Spinal cord (tissue), 10 donors: ENCODE measurements around the gene ALDH1L2. TPM values are rescaled to one million over a fixed set of nuclear protein-coding genes. Genes with fewer than 3 reads are reported as not detected.

ENCODE experiments used
- DNase-seq, 6 donors: peaks; one replicate each; pipeline versions ENCODE4 v3.0.0 to v3.0.0-alpha.2; 2013 to 2015; ENCODE audit warnings: low spot score in 6 of 6, low read depth in 4 of 6
- H3K27ac ChIP-seq: one replicate; pipeline ENCODE4 v1.5.1; 2013; ENCODE audit warnings: low read depth, low read length, control low read depth
- H3K27me3 ChIP-seq: one replicate; pipeline ENCODE4 v1.6.1; 2013; ENCODE audit warnings: low read length; ENCODE audit not compliant: control insufficient read depth, insufficient read depth
- H3K36me3 ChIP-seq: one replicate; pipeline ENCODE4 v1.6.1; 2013; ENCODE audit warnings: low read length; ENCODE audit not compliant: control insufficient read depth, insufficient read depth
- H3K4me1 ChIP-seq: one replicate; pipeline ENCODE4 v1.6.1; 2013; ENCODE audit warnings: low read length; ENCODE audit not compliant: control insufficient read depth, insufficient read depth
- H3K4me3 ChIP-seq: one replicate; pipeline ENCODE4 v1.5.1; 2013; ENCODE audit warnings: low read depth, low read length, control low read depth
- H3K9me3 ChIP-seq: one replicate; pipeline ENCODE4 v1.6.1; 2013; ENCODE audit warnings: low read length; ENCODE audit not compliant: control insufficient read depth, insufficient read depth
- WGBS: methylation state at CpG from one replicate; pipeline ENCODE4 v1.1.5; 2013; ENCODE audit warnings: missing lambda C conversion rate; ENCODE audit not compliant: insufficient coverage; 5-methylcytosine and 5-hydroxymethylcytosine counted together
- polyA plus RNA-seq, 2 donors: library from polyadenylated mRNA; unstranded; fragments of 120-200 nt; gene quantifications; one replicate each; pipeline ENCODE4 v1.2.1, GENCODE V29; 2013; ENCODE audit not compliant: insufficient read length in 2 of 2
- total RNA-seq, 2 donors: library from RNA; depleted of rRNA in 1 of 2; stranded (reverse); fragments of 120-200 nt in 1 of 2; fragments of >200 nt in 1 of 2; gene quantifications; one replicate each; pipeline versions ENCODE4 v1.2.3 to v1.2.4, GENCODE V29; 2013 to 2014
- donor health status: healthy.

ALDH1L2 gene
- total and polyA plus RNA-seq, 4 donors, result 9.1 to 13.2 (median 9.5) TPM

GRCh38 chr12:105047308-105047707 lies 37.0 kb downstream of the ALDH1L2 start:
- no peak for DNase-seq
- no CpG with 5 or more reads among the region's 1 CpG for WGBS
- Histone ChIP-seq H3K27me3 (no peaks in the 10 kb centered on the region), H3K4me3 (no peak overlapping the region), H3K9me3 (no peaks in the 10 kb centered on the region), H3K36me3 (no peaks in the 10 kb centered on the region), H3K27ac (no peak overlapping the region), H3K4me1 (no peaks in the 10 kb centered on the region)

GRCh38 chr12:105041186-105041585 lies 43.1 kb downstream of the ALDH1L2 start:
- H3K4me3 ChIP-seq, result no peak overlapping the region
- DNase-seq, result peak in 1 of 6 donors; percentile 39
- H3K27me3 ChIP-seq, result no peaks in the 10 kb centered on the region
- H3K27ac ChIP-seq, result no peak overlapping the region
- no CpG with 5 or more reads among the region's 3 CpGs for WGBS
- H3K4me1 ChIP-seq, result no peaks in the 10 kb centered on the region
- no peaks in the 10 kb centered on the region for H3K36me3 ChIP-seq
- H3K9me3 ChIP-seq, result no peaks in the 10 kb centered on the region

GRCh38 chr12:105040476-105040875 lies 43.8 kb downstream of the ALDH1L2 start:
- Histone ChIP-seq H3K9me3 (no peaks in the 10 kb centered on the region), H3K27ac (no peak overlapping the region), H3K4me3 (no peak overlapping the region), H3K4me1 (no peaks in the 10 kb centered on the region), H3K36me3 (no peaks in the 10 kb centered on the region), H3K27me3 (no peaks in the 10 kb centered on the region)
- WGBS, result 50% methylated on average over 1 of the region's 2 CpGs
- no peak for DNase-seq

- Histone ChIP-seq H3K27me3 (no peaks in the 10 kb centered on the region), H3K27ac (no peak overlapping the region), H3K36me3 (no peaks in the 10 kb centered on the region), H3K9me3 (no peaks in the 10 kb centered on the region), H3K4me1 (no peaks in the 10 kb centered on the region), H3K4me3 (no peak overlapping the region)
- WGBS, result no CpG with 5 or more reads among the region's 3 CpGs
- no peak for DNase-seq
Measured at GRCh38 chr12:105036937-105037649, 47.2 kb downstream of the ALDH1L2 start.

GRCh38 chr12:105033851-105034250 lies 50.4 kb downstream of the ALDH1L2 start:
- H3K9me3 ChIP-seq, result no peaks in the 10 kb centered on the region
- no peak for DNase-seq
- no peaks in the 10 kb centered on the region for H3K27me3 ChIP-seq
- H3K4me1 ChIP-seq, result no peaks in the 10 kb centered on the region
- H3K27ac ChIP-seq, result no peak overlapping the region
- WGBS, result no CpG with 5 or more reads among the region's 2 CpGs
- H3K36me3 ChIP-seq, result peaks cover 3% of the 10 kb centered on the region
- no peak overlapping the region for H3K4me3 ChIP-seq

GRCh38 chr12:105032703-105033357 lies 51.4 kb downstream of the ALDH1L2 start:
- Histone ChIP-seq H3K9me3 (no peaks in the 10 kb centered on the region), H3K36me3 (peaks cover 3% of the 10 kb centered on the region), H3K27me3 (no peaks in the 10 kb centered on the region), H3K27ac (no peak overlapping the region), H3K4me1 (no peaks in the 10 kb centered on the region), H3K4me3 (no peak overlapping the region)
- DNase-seq, result no peak
- WGBS, result 70% methylated on average over 3 of the region's 4 CpGs

- Histone ChIP-seq H3K4me1 (no peaks in the 10 kb centered on the region), H3K9me3 (no peaks in the 10 kb centered on the region), H3K36me3 (peaks cover 3% of the 10 kb centered on the region), H3K27me3 (no peaks in the 10 kb centered on the region), H3K27ac (no peak overlapping the region), H3K4me3 (no peak overlapping the region)
- WGBS, result 87% methylated on average over 7 of the region's 9 CpGs
- no peak for DNase-seq
Measured at GRCh38 chr12:105030820-105031807, 53.1 kb downstream of the ALDH1L2 start.

- DNase-seq, result peak in 2 of 6 donors; percentile 24 to 51
- H3K36me3 ChIP-seq, result peaks cover 3% of the 10 kb centered on the region
- no peak overlapping the region for H3K4me3 ChIP-seq
- H3K4me1 ChIP-seq, result no peaks in the 10 kb centered on the region
- no peak overlapping the region for H3K27ac ChIP-seq
- WGBS, result no CpG with 5 or more reads among the region's 4 CpGs
- H3K27me3 ChIP-seq, result no peaks in the 10 kb centered on the region
- no peaks in the 10 kb centered on the region for H3K9me3 ChIP-seq
Measured at GRCh38 chr12:105026411-105026810, 57.8 kb downstream of the ALDH1L2 start.

GRCh38 chr12:105025890-105026289 lies 58.4 kb downstream of the ALDH1L2 start:
- DNase-seq, result peak; percentile 52 to 93 (median 68)
- H3K4me3 ChIP-seq, result no peak overlapping the region
- H3K27ac ChIP-seq, result peak overlapping the region; percentile 33
- H3K36me3 ChIP-seq, result peaks cover 3% of the 10 kb centered on the region
- no peaks in the 10 kb centered on the region for H3K27me3 ChIP-seq
- no peaks in the 10 kb centered on the region for H3K9me3 ChIP-seq
- 14% methylated on average over 1 of the region's 5 CpGs for WGBS
- no peaks in the 10 kb centered on the region for H3K4me1 ChIP-seq
